Activated CD4-positive, alpha-beta T cell treated with anti-CD3 and anti-CD28 coated beads, Interleukin-10, Interleukin-2, amounts not matched to agents 100 ng/mL and 50 ng/mL, durations not matched to agents 16 hours and 8 hours (primary cell): ENCODE measurements around the gene PAM16.
A peak's percentile ranks its signal among the peaks of the same experiment; 100 is the strongest.
"Not testable (repeated sequence)": the region's sequence is repeated elsewhere in the genome, so short reads cannot be mapped to it uniquely, and the experiment has no call there.

Experiments used
- DNase-seq: peaks from one replicate; pipeline ENCODE4 v3.0.0-alpha.2; 2020

The PAM16 gene

DNA sequence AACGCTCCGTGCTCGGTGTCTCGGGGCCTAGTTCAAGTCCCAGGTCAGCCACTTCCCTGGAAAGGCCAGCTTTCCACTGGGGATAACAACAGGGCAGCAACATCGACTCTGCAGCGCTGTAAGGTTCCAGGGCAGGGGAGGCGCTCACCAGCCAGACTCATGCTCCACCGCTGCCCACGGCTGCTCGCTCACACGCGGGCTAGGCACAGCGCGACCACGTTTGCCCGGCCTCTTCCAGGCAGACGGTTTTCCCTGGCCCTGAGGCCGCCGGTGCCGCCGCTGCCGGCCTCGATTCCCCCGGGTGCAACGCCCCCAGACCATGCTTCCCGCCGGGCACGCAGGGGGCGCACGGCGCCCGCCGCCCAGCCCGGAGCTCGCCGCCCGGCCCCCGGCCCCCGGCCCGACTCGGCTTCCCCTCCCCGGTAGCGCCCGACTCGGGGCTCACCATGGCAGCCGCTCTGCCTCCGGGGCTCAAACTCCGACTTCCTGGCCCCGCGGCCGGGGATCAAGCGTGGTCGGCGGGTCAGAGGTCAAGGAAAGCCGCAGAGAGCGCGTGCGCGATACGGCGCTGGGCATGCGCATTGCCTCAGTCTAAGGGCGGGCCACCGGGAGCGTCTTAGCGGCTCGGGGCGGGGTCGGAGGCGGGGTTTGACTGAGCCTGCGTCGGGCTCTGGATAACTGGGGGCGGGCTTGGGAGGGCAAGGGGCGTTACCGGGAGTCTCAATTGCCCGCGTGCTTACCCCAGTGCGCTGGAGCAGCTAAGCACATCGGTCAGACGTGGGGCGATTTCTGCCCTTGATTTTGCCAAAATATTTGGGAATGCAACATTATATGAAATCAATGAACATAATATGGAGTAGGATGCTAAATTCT is at the start of gene PAM16:
Gene PAM16 (minus strand): TSS at position 535 of the 873 bp plus-strand sequence. CDS start 87 bp downstream, at position 448.
- peak; percentile 99 for DNase-seq

DNA sequence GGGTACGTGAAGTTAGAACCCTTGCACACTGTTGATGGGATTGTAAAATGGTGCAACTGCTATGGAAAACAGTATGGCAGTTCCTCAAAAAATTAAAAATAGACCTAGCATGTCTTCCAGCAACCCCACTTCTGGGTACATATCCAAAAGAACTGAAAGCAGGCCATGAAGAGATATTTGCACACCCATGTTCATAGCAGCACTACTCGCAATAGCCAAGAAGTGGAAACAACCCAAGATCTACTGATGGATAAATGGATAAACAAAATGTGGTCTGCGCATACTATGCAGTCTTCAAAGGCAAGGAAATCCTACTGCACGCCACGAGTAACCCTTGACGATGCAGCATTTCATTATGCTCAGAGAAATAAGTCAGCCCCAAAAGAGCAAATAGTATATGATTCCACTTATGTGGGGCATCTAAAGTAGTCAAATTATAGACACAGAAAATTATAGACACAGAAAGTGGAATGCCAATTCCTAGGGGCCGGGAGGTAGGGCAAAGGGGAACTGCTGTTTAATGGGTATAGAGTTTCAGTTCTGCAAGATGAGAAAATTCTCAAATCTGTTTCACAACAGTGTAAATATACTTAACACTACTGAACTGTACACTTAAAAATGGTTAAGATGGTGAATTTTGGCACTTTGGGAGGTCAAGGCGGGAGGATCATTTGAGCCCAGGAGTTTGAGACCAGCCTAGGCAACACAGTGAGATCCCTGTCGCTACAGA is 48.0 kb upstream of the PAM16 start:
- DNase-seq = no peak

DNA sequence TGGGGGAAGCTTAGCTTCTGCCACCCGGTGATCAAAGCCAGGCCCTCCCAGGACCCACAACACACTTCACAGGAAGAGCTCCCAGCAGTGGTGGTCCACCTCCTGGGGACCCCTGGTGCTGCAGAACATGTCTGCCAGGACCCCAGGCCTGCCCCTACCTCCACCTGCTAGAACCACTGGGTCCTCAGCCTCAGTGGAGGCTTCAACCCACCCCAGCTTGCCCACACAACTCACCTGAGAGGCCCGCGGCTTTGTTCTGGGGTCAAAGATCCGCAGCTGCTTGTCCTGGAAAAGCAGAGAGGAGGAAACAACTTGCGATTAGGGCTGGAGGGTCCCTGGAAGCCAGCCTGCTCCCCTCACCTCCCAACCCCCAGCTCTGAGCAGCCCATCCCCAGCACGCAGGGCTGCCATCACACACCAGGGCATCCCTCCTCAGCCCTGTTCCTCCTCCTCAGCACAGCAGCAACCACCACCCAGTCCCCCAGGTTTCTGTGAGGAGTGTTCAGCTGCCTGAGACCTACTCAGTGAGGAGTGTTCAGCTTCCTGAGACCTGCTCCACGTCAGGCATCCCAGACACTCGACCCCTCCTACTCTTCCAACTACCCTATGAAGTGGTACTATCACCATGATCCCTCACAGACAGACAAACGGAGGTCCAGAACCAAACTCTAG is 44.1 kb upstream of the PAM16 start:
- no peak for DNase-seq

DNA sequence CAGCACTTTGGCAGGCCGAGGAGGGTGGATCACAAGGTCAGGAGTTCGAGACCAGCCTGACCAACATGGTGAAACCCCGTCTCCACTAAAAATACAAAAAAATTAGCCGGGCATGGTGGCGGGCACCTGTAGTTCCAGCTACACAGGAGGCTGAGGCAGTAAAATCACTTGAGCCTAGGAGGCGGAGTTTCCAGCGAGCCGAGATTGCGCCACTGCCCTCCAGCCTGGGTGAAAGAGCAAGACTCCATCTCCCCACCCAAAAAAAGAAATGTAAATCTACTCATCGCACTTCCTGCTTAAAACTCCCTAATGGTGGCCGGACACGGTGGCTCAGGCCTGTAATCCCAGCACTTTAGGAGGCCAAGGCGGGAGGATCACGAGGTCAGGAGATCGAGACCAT is 42.7 kb upstream of the PAM16 start:
- DNase-seq = not testable (repeated sequence)

DNA sequence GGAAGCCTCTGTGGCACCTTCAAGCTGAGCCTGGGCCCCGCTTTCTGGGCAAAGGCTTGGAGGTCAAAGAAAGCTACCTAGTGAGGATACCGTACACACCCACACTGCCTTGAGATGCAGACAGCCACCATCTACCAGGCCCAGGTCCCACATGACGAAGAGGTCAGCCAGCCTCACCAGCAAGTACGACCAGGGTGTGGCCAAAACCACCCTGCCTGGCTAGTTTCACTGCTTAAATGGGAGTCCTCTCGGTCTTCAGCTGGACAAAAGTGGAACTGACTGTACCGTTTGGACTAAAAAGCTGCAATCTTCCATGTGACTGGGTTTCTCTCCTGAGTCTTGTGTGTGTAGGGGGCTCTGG is 42.1 kb upstream of the PAM16 start:
- DNase-seq = no peak

DNA sequence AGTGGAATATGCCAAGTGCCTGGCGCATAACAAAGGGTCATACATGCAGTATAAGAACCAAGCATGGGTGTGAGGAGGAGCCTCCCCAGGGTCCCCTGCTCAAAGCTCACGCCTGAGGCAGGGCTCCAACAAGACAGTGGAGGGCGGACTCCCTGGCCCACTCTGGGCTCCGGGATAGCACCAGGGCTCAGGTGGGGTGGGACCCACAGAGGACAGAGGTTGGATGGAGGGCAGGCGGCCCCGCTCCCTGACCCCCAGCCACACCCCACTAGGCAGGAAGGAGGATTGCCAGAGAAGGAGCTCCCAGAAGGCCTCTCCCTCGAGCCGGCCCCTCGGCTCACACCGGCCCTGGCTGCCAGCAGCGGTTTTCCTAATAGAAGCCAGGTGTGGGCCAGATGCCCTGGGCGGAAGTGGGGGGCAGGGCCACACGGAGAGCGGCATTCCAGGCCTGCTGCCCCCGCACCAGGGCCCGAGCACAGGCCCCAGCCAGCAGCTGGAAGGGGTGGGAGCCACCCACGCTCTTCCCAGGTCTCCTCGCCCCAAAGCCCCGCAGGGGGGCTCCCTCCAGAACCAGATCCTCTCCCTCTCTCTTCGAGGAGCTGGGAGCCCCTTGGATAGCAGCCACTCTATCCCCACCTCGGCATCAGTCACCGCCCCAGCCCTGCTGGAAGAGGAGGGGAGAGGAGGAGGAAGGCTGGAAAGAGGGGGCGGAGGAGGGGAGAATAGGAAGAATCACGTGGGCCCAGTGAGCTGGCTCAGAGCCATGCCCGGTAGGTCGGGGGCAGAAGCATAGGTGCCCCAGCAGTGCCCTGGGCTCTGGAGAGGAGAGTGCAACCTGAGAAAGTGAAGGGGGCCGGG is 41.5 kb upstream of the PAM16 start:
- no peak for DNase-seq

DNA sequence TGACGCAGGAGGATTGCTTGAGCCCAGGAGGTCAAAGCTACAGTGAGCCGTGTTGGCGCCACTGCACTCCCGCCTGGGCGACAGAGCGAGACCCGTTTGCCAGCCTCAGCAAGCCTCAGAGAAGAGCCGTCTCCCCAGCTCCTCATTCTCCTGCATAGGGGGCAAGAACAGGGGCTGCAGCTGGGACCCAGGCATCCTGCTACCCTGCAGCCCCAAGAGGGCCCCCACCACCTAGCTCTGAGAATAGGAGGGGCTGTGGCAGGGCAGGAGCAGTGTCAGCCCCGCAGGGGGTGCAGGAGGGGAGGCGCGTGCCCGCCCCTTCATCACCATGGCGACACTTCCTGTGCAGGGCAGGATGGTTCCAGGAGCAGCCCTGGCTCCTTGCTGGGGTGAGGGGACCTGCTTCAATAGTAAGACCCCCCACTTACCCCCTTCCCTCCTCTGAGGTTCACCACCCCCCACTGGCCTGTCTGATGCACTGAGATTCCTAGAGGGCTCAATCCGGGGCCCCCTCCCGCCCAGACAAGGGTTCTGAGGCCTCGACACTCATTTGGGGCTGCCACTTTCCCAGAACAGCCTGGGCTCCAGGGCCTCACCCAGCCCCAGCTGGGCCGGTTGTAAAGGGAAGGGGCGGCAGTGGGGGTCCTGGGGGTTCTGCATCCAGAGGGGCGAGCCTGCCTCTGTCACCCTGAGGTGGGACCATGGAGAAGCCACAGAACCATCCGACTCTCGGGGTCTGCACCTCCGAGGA is 40.7 kb upstream of the PAM16 start:
- no peak for DNase-seq

DNA sequence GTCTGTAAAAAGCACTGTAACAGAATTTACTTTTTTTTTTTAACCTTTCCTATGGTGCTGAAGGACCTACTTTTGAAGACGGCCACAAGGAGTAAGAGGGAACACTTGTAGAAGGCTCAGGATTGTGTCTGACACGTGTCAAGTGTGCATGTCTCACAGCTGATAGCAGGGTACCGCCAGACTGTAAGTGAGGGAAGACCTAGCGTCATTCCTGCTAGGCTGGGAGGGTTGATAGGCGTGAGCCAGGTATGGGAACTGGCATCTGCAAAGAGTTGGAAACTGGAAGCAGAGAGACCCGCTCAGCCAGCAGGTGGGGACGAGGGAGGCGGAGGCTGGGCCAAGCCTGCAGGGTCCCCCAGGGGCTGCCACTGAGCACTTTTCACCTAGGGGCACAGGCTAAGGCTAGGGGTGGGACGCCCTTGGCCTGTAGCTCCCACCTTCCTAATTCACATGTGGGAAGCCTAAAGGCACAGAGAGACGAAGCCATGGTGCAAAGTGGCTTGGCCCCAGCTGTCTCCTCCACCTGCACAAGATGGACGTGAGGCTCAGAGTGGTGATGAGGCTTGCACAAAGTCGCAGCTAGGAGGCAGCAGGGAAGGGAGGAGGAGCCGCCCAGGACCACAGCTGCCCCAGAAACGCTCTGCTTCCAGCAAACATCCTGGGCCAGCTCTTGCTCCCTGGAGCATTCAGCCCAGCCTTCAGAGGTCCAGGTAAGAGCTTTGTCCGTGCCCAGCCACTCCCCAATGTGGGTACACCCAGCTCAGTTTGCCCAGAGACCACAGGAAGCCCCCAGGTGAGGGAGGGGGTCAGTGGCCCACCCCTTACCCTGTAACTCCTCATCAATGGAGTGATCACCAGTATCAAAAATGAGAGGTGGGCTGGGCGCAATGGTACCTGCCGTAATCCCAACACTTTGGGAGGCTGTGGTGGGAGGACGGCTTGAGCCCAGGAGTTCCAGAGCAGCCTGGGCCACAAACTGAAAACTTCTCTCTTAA is 39.4 kb upstream of the PAM16 start:
- DNase-seq = no peak

DNA sequence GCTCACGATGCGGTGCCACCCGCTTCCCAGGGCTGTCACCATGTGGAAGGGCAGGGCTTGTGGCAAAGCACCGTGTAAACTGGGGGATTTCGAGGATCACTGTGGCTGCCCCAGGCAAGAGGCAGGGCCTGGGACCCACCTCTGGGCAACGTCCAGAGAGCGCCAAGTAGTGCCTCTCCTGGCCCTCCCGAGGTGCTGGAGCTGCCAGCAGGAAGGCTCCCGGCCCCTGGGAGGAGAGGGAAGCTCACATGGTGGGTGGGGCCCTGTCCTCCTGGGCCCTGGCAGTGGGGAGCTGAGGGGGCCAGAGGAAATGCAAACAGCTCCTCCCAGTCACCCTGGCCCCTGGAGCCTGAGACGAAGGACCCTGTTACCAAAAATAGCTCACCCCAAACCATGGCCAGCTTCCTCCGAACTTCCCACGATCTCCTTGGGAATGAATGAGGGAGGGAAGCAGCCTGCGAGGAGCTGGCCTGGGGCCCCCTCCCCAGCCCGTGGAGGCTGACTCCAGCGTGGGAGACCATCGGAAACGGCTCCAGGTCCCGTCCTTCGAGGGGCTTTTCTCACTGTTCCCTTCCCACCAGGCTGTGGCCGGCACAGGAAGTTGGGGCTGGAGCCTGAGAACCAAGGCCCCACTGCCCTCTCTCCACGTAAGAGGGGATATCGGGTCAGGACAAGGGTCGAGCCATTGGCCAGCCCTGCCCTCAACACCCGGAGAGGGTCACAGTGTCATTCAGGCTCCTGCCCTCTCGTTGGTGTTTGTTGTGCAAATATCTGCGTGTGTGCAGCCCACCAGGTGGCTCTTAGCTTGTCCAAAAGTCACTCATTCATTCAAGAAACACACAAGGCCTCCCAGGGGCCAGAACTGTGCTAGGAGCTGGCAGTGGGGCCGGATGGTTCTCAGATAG is 38.2 kb upstream of the PAM16 start:
- no peak for DNase-seq

DNA sequence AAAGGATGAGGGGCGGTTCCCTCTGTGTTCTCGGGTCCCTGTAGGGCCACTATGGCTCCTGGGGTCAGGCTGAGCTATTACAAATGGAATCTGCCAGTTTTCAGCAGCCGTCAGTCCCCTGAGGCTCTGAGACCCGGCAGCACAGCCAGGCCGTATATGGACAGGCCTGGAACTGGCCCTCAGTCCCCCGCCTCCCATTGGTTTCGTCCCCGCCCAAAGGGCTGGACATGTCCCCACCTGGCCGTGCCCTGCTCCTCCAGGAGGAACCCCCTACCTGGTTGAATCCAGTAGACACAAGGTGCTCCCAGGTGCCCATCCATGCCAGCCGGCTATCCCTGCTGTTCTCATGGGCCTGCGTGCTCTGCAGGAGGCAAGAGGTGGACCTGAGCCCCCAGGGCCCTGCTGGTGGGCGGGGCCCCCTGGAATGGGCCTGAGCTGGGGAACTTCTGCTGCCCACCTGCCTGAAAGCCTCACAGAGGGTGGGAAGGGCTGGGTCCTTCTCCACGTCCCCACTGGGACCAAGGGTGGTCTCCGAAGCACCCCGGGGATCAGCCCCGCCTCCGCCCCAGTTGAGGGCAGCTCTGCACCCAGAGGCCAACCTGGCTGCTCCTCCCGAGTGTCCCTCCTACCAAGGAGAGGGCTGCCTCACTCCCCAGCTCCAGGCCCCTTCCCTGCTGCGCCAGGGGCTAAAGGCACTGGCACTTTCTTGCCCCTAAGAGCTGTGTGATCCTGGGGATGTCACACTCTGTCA is 37.3 kb upstream of the PAM16 start:
- DNase-seq = no peak

DNA sequence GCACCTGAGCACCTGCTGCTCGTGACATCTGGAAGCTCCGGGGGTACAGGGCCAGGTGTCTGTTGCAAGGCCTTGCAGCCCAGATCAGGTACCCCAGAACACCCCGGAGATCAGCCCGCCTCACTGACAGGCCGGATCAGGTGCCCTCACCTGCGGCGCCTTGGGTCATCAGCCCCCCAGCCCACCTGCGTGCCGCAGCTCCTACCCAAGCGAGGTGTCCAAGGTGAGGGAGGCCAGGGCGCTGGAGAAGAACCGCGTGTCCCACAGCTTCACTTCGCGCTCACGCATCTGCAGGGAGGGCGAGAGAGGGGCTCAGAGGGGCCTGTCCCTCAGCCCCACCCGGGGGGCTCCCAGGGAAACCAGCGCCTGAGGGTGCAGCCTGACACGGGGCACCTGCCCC is 36.7 kb upstream of the PAM16 start:
- DNase-seq = no peak

DNA sequence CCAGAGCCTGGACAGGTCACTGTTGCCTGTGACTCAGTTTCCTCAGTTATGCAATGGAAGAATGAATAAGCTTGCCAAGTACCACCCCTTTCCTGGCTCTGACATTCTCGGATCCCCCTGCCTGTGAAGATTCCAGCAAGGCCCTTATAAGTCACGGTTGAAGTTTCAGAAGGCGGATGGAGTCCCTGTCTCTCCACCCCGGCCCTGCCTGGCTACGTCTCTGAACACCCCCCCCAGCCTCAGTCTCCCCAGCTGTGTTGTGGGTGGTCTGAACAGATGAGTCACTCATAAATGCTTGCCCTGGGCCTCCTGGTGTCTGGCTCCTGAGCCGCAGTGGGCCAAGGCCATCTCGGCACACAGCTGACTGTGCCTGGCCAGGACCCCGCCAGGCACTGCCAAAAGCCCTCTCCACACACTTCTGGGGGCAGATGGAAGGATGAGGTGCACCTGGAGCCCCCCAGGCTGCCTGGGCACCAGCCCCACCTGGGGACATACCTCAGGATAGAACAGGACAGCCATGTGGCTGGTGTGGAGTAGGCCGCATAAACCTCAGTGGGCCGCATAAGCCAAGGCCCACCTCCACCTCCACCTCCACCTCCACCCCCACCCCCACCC is 35.9 kb upstream of the PAM16 start:
- no peak for DNase-seq

DNA sequence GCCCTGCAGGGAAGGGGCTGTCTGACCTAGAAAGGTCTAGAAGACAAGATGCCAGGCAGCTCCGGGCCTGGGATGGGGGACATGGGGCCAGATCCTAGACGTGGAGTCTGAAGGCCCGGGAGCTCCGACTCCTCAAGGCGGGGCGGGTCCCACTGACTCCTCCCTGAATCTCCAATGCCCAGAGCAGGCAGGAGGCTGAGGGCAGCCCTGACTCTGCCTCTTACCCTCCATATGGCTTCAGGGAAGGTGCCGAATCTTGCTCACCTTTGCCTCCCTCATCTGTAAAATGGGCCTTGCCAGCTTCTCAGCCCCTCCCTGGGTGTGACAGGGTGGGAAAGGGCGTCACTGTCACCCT is 35.3 kb upstream of the PAM16 start:
- no peak for DNase-seq

DNA sequence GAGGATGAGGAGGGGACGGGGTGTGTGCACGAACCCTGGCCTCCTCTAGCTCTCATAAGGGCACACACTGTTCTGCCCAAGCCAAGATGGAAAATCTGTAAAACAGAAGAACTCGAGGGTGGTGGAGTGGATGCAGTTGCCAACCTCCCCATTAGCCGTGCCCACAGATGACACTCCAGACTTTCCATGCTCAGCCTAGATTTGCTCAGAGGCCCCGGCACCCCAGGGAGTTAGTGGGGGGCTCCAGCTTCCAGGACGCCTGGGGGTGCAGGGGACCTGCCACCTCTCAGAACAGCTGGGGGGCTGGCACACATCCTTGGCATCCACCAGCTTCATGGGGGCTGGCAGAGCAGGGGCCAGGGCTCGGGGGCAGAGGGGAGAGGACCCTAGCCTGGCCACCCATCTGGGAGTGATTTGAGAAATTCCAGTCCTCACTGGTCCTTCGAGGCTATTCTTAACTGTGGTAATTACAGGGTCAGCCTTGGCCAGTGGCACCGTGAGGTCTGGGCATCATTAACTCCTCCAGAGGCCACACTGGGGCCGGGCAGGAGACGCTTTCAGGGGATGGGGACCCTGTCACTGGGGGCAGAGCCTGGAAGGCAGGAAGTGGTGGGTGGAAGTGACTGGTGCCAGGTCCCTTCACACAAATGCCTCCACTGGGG is 34.8 kb upstream of the PAM16 start:
- DNase-seq = no peak

DNA sequence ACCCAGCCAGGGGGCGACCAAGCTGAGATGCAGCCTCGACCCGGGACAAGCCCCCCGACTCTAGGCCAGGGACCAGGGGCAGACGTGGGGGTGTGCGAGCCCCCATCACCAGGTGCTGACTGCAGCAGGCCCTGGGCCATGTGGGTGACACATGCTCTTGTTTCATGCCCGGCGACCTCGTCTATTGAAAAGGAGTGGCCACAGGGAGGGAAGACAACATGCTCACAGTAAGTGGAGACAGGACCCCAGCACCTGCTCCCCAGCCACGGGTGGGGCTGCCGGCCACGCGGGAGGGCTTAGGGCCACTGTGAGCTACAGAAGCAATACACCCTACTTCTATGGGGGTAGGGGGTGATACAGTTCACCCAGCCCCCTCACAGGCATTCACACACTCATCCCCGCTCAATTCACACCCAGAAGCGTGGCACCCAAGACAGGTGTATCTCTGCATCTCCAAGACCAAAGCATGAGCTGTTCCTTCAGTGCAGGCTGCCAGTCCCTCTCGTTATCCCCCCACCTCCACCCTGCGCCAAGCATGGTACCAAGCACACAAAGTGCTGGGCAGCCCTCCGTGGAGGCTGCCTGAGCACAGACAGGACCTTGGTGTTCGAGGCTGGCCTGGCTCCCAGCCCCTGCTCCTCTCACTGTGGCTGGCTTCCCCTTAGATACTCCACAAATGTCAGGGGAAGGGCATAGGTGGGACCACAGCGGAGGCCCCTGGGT is 34.1 kb upstream of the PAM16 start:
- no peak for DNase-seq

DNA sequence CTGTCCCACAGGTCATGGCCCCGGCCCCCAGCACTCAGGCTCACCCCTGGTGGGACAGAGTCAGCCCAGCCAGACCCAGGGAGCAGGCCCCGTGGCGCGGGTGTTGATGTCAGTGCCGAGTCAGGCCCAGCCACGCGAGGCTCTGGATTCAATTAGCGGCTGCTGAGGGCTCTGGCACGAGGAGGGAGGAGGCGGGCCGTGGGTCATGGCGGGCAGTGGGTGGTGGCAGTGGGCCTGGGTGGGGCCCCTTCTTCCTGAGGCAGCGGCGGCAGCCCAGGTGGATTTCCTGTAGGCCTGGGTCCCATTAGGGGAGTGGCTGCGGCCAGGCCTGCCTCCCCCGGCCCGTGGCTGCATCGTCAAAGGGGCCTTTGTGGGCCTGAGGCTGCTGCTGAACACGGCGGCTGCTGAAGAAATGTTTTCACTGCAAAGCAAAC is 33.4 kb upstream of the PAM16 start:
- no peak for DNase-seq
